Glomerular endothelial cell (primary cell): ENCODE results near the gene MICALL1. TPM values are rescaled to one million over a fixed set of nuclear protein-coding genes. Genes with fewer than 3 reads are reported as not detected.
"Not testable (repeated sequence)": the region's sequence is repeated elsewhere in the genome, so short reads cannot be mapped to it uniquely, and the experiment has no call there.

Source experiments
- DNase-seq: peaks from one replicate; pipeline ENCODE4 v3.0.0-alpha.2; 2011; ENCODE audit warnings: low read depth, low spot score; ENCODE audit errors: extremely low read depth
- total RNA-seq: library from RNA; depleted of rRNA; stranded (reverse); fragments of >200 nt; gene quantifications from 2 replicates; pipeline ENCODE4 v1.2.3, GENCODE V29; 2015

Gene MICALL1
- total RNA-seq, 1 donor from 2014 or later: 133 TPM

DNA sequence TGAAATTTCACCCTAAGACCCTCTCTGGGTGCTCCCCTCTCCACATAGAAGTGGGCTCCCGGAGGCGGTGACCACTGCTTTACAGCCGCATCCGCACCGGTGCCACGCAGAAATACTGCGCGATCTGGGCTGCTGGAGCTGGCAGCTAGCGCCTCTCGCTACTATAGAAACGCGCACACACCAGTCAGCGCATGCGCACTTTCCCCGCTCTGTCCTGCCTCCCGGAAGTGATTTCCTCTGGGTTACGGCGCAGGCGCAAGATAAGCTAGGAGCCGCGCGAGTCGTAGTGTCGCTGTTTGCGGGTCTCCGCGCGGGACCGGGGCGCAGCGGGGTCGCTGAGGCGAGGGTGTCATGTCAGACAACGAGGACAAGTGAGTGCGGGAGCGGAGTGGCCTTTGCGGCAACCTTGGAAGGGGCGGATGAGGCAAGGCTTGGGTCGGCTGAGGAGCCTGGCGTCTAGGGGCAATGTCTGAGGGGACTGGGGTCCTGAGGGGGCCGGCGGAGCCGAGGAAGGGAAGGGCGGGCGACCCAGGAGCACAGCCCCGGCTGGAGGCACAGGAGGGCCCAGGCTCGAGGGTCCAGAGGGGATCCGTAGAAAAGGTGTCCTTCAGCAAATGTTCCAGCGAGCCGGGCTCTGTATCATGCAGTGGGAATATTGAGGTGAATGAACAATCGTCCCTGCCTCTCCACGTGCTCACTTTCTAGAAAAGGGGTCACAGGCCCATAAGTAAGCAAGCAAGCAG lies 47.5 kb downstream of the MICALL1 start, which contains the start of the genes C22orf23 and POLR2F:
TSS of gene C22orf23 (minus strand) at position 165 of the 743 bp plus-strand sequence. CDS start 452 bp downstream, outside the sequence.
TSS of gene POLR2F (plus strand) at position 263 of the 743 bp plus-strand sequence. CDS start at position 352, 89 bp downstream.
- DNase-seq: peak; percentile 75

DNA sequence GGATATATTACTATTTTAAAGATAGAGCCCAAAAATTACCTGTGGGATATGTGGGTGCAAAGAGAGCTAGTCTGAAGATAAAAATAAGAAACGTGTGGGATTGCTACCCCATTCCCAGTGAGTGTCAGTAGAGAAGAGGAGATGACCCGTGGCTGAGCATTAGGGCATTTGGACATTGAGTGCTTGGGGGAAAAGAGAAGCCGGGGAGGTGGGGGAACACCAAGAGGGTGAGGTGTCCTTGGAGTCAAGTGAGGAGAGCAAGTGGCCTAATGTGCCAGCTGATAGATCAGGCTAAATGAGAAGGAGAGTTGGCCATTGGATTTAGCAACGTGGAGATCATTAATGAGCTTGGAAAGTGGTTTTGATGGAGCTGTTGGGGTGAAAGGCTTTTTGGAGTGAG lies 48.6 kb downstream of the MICALL1 start:
- no peak for DNase-seq

DNA sequence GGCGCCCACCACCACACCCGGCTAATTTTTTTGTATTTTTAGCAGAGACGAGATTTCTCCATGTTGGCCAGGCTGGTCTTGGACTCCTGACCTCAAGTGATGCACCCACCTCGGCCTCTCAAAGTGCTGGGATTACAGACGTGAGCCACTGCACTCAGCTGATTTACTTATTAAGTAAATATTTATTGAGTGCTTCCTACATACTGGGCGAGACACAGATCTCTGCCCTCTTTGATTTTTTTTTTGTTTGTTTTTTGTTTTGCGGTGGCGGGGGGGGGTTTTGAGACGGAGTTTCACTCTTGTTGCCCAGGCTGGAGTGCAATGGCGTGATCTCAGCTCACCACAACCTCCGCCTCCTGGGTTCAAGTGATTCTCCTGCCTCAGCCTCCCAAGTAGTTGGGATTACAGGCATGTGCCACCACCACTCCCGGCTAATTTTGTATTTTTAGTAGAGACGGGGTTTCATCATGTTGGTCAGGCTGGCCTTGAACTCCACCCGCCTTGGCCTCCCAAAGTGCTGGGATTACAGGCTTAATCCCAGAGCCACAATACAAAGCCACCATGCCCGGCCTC lies 49.8 kb downstream of the MICALL1 start:
- not testable (repeated sequence) for DNase-seq

- DNase-seq: no peak
These were observed 51.1 kb downstream of the MICALL1 start for GRCh38 chr22:37957232-37957631.

DNA sequence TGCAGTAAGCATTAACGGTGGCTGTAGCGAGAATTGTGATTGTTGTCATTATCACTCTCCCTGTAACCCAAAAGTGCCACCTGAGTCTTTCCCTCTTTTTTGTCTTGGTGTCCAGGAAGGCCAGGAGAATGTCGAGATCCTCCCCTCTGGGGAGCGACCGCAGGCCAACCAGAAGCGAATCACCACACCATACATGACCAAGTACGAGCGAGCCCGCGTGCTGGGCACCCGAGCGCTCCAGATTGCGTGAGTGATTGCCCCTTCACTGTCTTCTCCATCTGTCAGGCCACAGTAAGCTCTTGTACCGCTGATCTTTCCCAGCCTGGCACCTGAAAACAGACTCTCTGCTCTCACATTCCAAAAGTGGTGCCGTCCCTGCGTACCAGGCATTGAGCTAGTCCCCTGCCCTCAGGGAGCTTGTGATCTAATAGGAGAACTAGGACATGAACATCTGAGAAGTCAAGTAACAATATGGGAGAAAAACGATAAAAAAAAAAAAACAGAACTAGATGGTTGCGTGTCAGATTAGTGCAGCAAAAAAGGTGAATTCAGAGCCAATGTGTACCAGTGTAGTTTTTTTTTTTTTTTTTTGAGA lies 53.2 kb downstream of the MICALL1 start:
- DNase-seq: no peak

- DNase-seq: no peak
These were observed 55.0 kb downstream of the MICALL1 start for GRCh38 chr22:37961062-37961461.

- no peak for DNase-seq
These were observed 60.0 kb downstream of the MICALL1 start for GRCh38 chr22:37965940-37966664.

- DNase-seq: no peak
These were observed 61.0 kb downstream of the MICALL1 start for GRCh38 chr22:37967147-37967546.

- DNase-seq: no peak
These were observed 61.7 kb downstream of the MICALL1 start for GRCh38 chr22:37967637-37968451.

DNA sequence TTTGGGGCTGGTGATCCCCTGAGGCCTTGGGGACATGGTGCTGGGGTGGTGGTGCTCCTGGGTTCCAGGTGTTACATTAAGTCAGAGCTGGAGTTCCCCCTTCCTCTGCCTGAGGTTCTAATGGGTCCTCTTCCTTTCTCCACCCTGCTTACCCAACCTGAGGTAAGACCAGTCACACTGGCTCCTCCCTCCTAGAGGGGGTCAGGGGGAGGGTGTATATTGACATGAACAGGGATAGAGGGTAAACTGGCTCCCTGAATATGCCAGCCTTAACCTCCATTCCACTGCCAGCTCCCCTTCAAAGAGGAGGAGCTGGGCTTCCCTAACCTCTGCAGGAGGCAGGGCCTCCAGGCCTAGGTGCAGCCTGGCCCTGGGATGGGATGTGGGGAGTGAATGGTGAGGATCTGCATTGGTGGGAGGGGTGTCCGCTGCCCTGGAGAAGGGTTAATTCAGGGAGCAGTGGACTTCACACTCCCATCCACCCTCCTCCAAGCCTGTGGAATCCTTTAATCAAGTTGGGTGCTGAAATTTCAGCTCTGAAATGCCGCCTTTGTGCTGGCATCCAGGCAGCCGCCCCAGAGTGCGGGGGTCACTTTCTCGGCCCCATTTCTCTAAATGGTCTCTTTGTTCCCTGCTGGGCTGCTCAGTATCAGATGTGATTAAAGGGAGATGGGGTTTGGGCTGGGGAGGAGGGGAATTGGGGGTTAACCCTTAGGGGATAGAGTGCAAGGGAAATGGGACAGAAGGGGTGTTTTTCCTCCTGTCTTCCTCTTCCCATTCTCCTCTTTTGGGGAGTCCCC lies 62.6 kb downstream of the MICALL1 start:
- DNase-seq: no peak

GRCh38 chr22:37970864-37971263 lies 64.8 kb downstream of the MICALL1 start:
- no peak for DNase-seq

- no peak for DNase-seq
These were observed 65.7 kb downstream of the MICALL1 start for GRCh38 chr22:37971475-37972434.

GRCh38 chr22:37972527-37972926 lies 66.4 kb downstream of the MICALL1 start:
- no peak for DNase-seq

- DNase-seq: no peak
These were observed 67.4 kb downstream of the MICALL1 start for GRCh38 chr22:37973271-37974170.

- no peak for DNase-seq
These were observed 69.1 kb downstream of the MICALL1 start for GRCh38 chr22:37975153-37975552.

- DNase-seq: not testable (repeated sequence)
These were observed 69.9 kb downstream of the MICALL1 start for GRCh38 chr22:37976022-37976421.

DNA sequence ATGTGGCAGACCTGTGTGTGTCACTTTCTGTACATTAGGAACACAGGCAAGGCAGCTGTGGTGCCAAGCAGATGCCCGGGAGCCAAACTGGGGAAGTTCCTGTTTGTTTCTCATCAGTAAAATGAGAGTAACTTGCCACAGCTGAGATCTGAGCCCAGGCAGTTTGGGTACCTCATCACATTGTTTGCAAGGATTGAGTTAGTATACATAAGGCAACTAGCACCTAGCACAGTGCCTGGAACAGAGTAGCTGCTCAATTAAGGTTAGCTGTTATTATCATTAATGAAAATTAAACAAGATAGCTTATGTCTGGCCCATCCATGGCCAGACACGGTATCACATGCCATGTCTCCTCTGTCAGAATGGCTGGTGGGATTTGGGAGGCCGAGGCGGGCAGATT lies 70.5 kb downstream of the MICALL1 start:
- DNase-seq: no peak
